ENCODE measurements around the gene NELL1.

Gene NELL1

DNA sequence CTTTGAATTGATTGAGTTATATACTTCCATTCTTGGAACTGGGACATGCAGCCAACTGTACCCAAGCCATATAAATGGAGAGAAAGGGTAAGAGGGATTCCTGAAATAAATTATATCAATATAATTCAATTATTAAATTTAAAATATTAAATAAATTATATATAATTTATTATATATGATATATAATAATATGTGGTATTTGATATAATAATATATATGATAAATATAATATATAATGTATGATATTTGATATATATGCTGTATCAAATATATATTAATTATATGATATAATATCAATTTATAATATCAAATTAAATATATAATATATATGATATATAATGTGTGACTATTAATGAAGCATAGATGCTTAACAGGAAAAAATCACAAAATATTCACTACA is 677.0 kb downstream of the NELL1 start:
- CTCF ChIA-PET, result no interaction called here
- no peak for DNase-seq (ENCODE audit: extremely low spot score)
- POLR2A ChIA-PET, result no interaction called here
- TF ChIP-seq ZNF384 (IDR thresholded peaks at IDR 0.05) (no peak), HDGF (IDR thresholded peaks at IDR 0.05; ENCODE audit: borderline replicate concordance) (no peak), SP1 (IDR thresholded peaks at IDR 0.05) (no peak), FOXK2 (IDR thresholded peaks at IDR 0.05) (no peak), CTBP1 (IDR thresholded peaks at IDR 0.05; ENCODE audit: borderline replicate concordance) (no peak), SUZ12 (IDR thresholded peaks at IDR 0.05) (no peak), TARDBP (IDR thresholded peaks at IDR 0.05) (no peak), ELF4 (IDR thresholded peaks at IDR 0.05) (no peak), ARNT (IDR thresholded peaks at IDR 0.05) (no peak), FOXA1 (IDR thresholded peaks at IDR 0.05) (no peak), FOXM1 (IDR thresholded peaks at IDR 0.05; ENCODE audit: borderline replicate concordance) (no peak), L3MBTL2 (conservative IDR thresholded peaks at IDR 0.05) (no peak)

DNA sequence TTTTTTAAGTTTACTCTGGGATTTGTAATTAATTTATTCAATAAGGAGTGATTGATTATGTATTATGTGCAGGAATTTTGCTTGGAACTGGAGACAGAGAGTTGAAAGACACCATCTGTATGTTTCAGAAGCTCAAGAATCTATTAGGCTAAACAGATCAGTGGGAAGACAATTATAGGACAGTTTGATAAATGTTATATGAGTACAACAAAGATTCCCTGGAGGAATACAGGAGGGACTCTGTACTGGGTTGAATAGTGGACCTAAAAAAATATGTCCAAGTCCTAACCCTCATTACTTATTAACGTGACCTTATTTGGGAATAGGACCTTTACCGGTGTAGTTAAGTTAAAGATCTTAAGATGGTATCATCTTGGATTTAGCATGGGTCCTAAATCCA is 681.2 kb downstream of the NELL1 start:
- no peak for DNase-seq (ENCODE audit: extremely low spot score)
- ChIA-PET POLR2A (no interaction called here), CTCF (interaction anchor here (0.7 kb wide), 1 partner anchor 1550 kb away, joined by 4 read pairs; no protein-coding TSS in a partner anchor)
- TF ChIP-seq, protein P1, sequence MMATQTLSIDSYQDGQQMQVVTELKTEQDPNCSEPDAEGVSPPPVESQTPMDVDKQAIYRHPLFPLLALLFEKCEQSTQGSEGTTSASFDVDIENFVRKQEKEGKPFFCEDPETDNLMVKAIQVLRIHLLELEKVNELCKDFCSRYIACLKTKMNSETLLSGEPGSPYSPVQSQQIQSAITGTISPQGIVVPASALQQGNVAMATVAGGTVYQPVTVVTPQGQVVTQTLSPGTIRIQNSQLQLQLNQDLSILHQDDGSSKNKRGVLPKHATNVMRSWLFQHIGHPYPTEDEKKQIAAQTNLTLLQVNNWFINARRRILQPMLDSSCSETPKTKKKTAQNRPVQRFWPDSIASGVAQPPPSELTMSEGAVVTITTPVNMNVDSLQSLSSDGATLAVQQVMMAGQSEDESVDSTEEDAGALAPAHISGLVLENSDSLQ (IDR thresholded peaks at IDR 0.05), result no peak
- TF ChIP-seq ARNT (IDR thresholded peaks at IDR 0.05) (no peak), FOXK2 (IDR thresholded peaks at IDR 0.05) (no peak), LEF1 (IDR thresholded peaks at IDR 0.05; ENCODE audit: borderline replicate concordance) (no peak), ELF4 (IDR thresholded peaks at IDR 0.05) (no peak), TARDBP (IDR thresholded peaks at IDR 0.05) (no peak), NFRKB (IDR thresholded peaks at IDR 0.05) (no peak)

GRCh38 chr11:21353425-21353824 is 684.0 kb downstream of the NELL1 start:
- TF ChIP-seq L3MBTL2 (conservative IDR thresholded peaks at IDR 0.05), result no peak
- no peak for TF ChIP-seq TARDBP (IDR thresholded peaks at IDR 0.05)
- TF ChIP-seq FOXK2 (IDR thresholded peaks at IDR 0.05), result no peak
- TF ChIP-seq FOXM1 (IDR thresholded peaks at IDR 0.05; ENCODE audit: borderline replicate concordance), result no peak
- no peak for TF ChIP-seq HDGF (IDR thresholded peaks at IDR 0.05; ENCODE audit: borderline replicate concordance)
- TF ChIP-seq SUZ12 (IDR thresholded peaks at IDR 0.05), result no peak
- TF ChIP-seq CTBP1 (IDR thresholded peaks at IDR 0.05; ENCODE audit: borderline replicate concordance), result no peak
- no peak for TF ChIP-seq LEF1 (IDR thresholded peaks at IDR 0.05; ENCODE audit: borderline replicate concordance)
- TF ChIP-seq, protein P1 (IDR thresholded peaks at IDR 0.05), result no peak
- no peak for TF ChIP-seq BHLHE40 (IDR thresholded peaks at IDR 0.05; ENCODE audit: borderline replicate concordance)
- no peak for TF ChIP-seq ELF4 (IDR thresholded peaks at IDR 0.05)
- TF ChIP-seq SP1 (IDR thresholded peaks at IDR 0.05), result no peak
- no peak for TF ChIP-seq ZNF384 (IDR thresholded peaks at IDR 0.05)
- no peak for TF ChIP-seq ARNT (IDR thresholded peaks at IDR 0.05)
- no peak for TF ChIP-seq FOXA1 (IDR thresholded peaks at IDR 0.05)
- TF ChIP-seq NFRKB (IDR thresholded peaks at IDR 0.05), result no peak
- POLR2A ChIA-PET, result no interaction called here
- no peak for DNase-seq (ENCODE audit: extremely low spot score)
- CTCF ChIA-PET, result no interaction called here

DNA sequence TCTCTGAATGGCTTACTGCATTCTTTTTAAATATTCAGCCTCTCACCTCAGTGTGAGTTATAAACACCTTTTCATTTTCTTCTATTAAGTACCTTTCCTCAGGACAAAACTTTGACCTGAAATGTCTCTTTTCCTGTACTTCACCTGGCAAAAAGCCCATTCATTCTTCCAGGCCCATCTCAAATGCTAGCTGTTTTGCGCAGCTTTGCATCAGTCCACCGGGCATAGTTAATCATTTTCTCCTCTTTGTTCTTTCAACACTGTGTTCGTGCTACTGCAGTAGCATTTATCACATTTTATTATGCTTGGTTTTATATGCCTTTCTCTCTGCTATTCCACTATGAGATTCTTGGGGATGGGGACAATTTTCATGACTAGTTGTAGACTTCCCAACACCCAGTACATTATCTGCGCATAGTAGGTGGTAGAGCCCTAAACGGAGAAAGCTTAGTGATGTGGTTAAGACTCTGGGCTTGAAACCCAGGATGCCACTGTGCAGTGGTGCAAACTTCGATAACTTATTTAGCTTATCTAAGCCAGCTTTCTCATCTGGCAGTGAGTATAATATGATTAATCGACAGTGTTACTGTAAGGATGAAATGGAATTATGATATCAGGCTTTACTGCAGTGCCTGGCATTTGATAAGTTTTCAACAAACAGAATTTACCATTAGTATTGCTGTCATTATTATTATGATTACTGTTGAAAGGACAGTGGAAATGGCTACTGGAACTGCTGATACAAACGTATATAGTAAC is 695.7 kb downstream of the NELL1 start:
- POLR2A ChIA-PET, result no interaction called here
- TF ChIP-seq LEF1 (IDR thresholded peaks at IDR 0.05; ENCODE audit: borderline replicate concordance) (no peak), L3MBTL2 (conservative IDR thresholded peaks at IDR 0.05) (no peak), CTBP1 (IDR thresholded peaks at IDR 0.05; ENCODE audit: borderline replicate concordance) (no peak), FOXK2 (IDR thresholded peaks at IDR 0.05) (no peak), SP1 (IDR thresholded peaks at IDR 0.05) (no peak)
- TF ChIP-seq, protein P1 (IDR thresholded peaks at IDR 0.05), result no peak
- CTCF ChIA-PET, result no interaction called here
- no peak for DNase-seq (ENCODE audit: extremely low spot score)

- POLR2A ChIA-PET, result interaction anchor here (0.6 kb wide), 1 partner anchor 12 kb away, joined by 3 read pairs; no protein-coding TSS in a partner anchor
- no peak for DNase-seq (ENCODE audit: extremely low spot score)
- TF ChIP-seq FOXA1 (IDR thresholded peaks at IDR 0.05), result no peak
- no peak for TF ChIP-seq FOXK2 (IDR thresholded peaks at IDR 0.05)
- TF ChIP-seq ELF4 (IDR thresholded peaks at IDR 0.05), result no peak
- TF ChIP-seq LEF1 (IDR thresholded peaks at IDR 0.05; ENCODE audit: borderline replicate concordance), result no peak
- TF ChIP-seq NFRKB (IDR thresholded peaks at IDR 0.05), result no peak
- no peak for TF ChIP-seq ARNT (IDR thresholded peaks at IDR 0.05)
- TF ChIP-seq BHLHE40 (IDR thresholded peaks at IDR 0.05; ENCODE audit: borderline replicate concordance), result no peak
- no peak for TF ChIP-seq TARDBP (IDR thresholded peaks at IDR 0.05)
- no peak for TF ChIP-seq CTBP1 (IDR thresholded peaks at IDR 0.05; ENCODE audit: borderline replicate concordance)
- TF ChIP-seq ZNF384 (IDR thresholded peaks at IDR 0.05), result no peak
- TF ChIP-seq L3MBTL2 (conservative IDR thresholded peaks at IDR 0.05), result no peak
- TF ChIP-seq SP1 (IDR thresholded peaks at IDR 0.05), result no peak
- TF ChIP-seq, protein P1 (IDR thresholded peaks at IDR 0.05), result no peak
- TF ChIP-seq FOXM1 (IDR thresholded peaks at IDR 0.05; ENCODE audit: borderline replicate concordance), result no peak
- TF ChIP-seq SUZ12 (IDR thresholded peaks at IDR 0.05), result no peak
- no peak for TF ChIP-seq HDGF (IDR thresholded peaks at IDR 0.05; ENCODE audit: borderline replicate concordance)
- CTCF ChIA-PET, result interaction anchor here (0.7 kb wide), 1 partner anchor 104 kb away, joined by 5 read pairs; no protein-coding TSS in a partner anchor
Observed at GRCh38 chr11:21369947-21370346, 700.6 kb downstream of the NELL1 start.

Measured in HEK293T (cell line).